Superior temporal gyrus (tissue), 1 donor: ENCODE measurements around the gene NFATC1.

Experiments
- DNase-seq: peaks from one replicate; pipeline ENCODE4 v3.0.0-alpha.2; 2016; ENCODE audit errors: extremely low spot score

Gene NFATC1

DNA sequence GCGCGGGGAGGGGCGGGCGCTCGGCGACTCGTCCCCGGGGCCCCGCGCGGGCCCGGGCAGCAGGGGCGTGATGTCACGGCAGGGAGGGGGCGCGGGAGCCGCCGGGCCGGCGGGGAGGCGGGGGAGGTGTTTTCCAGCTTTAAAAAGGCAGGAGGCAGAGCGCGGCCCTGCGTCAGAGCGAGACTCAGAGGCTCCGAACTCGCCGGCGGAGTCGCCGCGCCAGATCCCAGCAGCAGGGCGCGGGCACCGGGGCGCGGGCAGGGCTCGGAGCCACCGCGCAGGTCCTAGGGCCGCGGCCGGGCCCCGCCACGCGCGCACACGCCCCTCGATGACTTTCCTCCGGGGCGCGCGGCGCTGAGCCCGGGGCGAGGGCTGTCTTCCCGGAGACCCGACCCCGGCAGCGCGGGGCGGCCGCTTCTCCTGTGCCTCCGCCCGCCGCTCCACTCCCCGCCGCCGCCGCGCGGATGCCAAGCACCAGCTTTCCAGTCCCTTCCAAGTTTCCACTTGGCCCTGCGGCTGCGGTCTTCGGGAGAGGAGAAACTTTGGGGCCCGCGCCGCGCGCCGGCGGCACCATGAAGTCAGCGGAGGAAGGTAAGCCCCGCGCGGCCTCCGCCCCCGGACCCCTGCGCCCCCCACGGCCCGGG, at the start of gene NFATC1:
TSS of gene NFATC1 (plus strand) at position 170 of the 644 bp plus-strand sequence. CDS start at position 465, 295 bp downstream.
- DNase-seq: no peak

DNA sequence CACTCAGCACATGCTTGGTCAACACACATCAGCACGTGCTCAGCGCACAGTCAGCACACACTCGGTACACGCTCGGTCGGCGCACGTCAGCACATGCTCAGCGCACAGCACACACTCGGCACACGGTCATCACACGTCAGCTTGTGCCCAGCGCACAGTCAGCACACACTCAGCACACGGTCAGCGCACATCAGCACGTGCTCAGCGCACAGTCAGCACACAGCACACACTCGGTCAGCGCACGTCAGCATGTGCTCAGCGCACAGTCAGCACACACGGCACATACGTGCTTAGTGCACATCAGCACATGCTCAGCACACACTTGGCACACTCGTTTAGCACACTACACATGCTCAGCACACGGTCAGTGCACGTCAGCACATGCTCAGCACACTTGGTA, 49.7 kb upstream of the NFATC1 start:
- DNase-seq: no peak

DNA sequence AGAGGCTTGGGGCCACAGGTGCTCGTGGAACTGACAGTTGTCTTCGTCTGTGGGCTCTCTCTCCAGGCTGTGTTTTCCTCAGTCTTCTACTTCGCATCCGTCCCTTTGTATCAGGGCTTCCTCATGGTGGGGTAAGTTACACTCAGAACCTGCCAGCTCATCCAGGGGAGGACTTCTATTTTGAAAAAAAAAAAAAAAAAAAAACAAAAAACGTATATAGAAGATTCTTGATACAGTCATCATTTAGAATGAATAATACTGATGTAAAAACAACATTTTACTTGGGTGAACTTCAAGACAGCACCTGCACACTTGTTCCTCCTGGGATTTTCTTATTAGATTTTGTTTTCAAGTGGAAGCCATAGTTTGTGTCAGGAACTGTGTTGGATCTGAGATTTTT, 47.7 kb upstream of the NFATC1 start:
- no peak for DNase-seq

DNA sequence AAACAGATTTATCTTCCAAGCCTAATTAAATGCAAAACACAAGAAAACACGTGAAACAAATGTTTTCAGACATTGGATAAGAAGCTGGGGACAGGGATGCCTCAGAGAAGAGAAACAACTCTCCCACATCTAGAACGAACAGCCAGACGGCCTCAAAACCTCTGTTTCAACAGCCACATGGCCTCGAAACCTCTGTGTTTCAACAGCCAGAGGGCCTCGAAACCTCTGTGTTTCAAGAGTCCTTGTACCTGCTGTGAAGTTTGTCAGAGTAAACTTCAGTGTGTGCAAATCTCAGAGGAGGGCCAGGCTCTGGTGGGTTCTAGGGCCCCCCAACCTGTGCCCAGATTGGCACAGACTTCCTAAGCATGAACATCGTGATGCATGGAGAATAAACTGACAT, 43.3 kb upstream of the NFATC1 start:
- DNase-seq: no peak

DNA sequence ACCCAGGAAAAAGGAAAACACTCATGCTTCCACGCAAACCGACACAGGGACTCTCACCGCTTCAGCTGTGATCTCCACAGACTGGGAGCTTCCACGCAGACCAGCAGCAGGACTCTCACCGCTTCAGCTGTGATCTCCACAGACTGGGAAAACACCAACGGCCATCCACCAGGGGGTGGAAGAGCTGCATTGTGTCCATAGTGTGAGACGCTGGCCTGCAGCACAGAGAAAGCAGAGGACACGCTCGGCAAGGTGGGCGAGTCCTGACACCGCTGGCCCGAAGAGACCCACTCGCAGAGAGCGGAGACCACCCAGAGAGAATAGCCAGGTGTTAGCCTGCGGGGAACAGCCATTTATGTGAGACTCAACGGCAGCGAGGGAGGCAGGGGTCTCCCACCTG, 42.5 kb upstream of the NFATC1 start:
- DNase-seq: peak; percentile 76

DNA sequence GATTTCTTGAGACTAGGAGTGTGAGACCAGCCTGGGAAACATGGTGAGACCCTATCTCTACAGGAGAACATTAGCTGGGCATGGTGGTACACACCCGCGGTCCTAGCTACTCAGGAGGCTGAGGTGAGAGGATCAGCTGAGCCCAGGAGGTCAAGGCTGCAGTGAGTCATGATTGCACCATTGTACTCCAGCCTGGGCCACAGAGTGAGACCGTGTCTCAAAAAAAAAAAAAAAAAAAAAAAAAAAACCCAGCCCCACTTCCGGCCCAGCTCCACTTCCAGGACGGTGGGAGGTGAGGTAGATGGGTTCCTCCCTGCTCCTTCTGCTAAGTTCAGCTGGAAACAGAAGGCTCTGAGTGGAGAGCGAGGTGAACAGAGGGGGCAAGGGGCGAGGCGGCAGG, 41.4 kb upstream of the NFATC1 start:
- no peak for DNase-seq

DNA sequence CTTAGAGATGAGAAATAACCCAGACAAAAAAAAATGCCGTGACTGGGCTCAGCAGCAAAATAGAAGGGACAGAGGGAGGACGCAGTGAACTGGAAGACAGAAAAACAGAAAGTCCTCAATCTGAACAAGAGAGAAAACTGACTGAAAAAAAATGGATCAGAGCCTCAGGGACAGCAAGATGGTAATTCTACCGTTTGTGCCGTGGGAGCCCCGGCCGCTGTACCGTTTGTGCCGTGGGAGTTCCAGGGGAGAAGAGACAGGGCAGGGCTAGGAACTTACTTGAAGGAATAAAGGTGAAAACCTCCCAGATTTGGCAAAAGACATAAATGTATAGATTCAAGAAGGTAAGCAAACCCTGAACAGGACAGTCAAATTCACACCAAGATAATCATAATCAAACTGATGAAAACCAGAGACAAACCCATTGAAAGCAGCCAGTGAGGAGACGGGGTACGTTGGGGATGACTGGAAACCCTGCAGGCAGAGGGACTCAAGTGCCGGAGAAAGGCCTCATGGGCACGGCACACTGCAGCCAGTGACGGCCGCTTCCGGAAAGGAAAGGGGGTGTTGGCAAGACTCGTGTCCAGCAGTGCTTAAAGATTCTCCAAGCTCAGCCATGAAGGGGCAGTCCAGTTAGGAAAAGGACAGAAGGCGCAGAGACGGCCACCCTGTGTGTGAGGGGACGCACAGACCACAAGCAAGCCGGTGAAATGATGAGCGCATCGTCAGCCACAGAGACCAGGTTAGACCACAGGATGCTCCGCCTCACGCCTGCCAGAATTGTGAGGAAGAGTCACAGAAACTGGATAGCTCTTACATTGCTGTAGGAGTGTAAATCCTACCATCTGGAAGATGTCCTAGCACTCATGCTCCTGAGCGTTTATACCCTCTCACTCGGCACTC, 40.0 kb upstream of the NFATC1 start:
- DNase-seq: peak; percentile 16

DNA sequence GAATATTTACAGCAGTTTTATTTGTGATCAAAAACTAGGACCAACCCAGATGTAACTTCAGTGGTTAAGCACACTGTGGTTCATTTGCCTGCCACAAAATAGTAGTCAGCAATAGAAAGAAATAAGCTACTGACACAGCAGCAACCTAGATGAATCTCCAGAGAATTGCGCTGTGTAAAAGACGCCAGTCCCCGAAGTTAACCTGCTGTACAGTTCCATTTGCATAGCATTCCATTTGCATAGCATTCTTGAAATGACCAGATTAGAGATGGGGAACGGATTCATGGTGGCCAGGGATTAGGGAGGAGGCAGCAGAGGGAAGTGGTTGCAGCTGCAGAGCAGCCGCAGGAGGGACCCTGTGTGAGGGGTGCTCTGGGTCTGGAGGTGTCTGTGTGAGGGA, 39.3 kb upstream of the NFATC1 start:
- DNase-seq: no peak

DNA sequence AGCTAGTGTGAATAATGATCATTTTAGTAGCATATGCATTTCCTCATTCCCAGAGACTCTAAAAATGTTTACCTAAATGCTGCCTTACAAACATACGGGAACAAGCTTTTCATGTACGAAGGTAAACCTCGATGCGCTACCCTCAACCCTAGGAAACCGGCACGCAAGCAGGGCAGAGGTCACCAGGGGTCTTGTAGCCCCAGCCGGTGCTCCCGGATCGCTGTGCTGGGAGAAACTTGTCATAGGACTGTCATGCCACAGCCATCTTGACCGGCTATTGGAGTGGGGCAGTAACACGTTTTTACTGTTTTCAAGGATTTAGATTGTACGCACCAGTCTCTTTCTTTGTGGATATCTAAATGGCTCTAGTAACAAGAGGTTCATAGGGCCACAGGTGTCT, 34.8 kb upstream of the NFATC1 start:
- no peak for DNase-seq

DNA sequence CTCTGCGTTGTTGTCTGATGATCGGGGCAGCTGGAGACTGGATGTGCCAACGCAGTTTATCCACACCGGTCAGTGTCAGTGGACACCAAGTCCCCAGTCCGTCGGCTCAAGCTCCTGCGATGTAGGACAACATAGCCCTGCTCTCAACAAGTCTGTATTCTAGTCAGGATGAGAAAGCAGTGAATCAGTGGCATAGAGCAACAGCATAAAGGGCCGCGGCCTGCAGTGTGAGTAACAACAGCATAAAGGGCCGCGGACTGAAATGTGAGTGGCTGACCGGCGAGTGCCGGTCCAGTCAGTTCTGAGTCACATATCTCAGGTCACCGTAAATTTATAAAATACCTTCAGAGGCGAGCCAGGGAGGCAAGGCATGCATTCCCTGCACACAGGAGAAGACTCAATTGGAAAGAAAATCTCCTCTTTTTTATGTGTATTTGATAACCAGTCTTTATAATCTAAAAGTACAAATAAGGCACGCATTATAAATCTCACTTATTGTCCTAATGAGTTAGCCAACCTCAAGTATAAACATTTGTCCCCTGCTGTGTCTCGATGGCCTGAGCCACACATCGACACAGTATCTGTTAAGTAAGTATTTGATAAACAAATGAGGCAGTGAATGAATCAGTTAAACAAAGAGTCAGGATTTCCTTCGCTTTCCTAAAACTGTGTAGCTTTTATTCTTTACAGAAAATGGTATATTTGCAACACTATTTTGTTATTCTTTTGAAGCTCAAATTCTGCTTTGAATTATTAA, 33.8 kb upstream of the NFATC1 start:
- DNase-seq: no peak

DNA sequence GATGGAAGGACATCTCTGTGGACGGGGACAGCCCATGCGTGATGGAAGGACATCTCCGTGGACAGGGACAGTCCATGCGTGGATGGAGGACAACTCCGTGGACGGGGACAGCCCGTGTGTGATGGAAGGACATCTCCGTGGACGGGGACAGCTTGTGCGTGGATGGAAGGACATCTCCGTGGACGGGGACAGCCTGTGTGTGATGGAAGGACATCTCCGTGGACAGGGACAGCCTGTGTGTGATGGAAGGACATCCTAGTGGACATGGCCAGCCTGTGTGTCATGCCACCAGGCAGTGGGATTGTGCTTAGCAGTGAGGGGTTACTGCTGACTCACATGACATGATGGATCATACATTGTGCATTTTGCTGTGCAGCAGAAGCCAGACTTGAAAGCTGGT, 30.0 kb upstream of the NFATC1 start:
- DNase-seq: no peak

DNA sequence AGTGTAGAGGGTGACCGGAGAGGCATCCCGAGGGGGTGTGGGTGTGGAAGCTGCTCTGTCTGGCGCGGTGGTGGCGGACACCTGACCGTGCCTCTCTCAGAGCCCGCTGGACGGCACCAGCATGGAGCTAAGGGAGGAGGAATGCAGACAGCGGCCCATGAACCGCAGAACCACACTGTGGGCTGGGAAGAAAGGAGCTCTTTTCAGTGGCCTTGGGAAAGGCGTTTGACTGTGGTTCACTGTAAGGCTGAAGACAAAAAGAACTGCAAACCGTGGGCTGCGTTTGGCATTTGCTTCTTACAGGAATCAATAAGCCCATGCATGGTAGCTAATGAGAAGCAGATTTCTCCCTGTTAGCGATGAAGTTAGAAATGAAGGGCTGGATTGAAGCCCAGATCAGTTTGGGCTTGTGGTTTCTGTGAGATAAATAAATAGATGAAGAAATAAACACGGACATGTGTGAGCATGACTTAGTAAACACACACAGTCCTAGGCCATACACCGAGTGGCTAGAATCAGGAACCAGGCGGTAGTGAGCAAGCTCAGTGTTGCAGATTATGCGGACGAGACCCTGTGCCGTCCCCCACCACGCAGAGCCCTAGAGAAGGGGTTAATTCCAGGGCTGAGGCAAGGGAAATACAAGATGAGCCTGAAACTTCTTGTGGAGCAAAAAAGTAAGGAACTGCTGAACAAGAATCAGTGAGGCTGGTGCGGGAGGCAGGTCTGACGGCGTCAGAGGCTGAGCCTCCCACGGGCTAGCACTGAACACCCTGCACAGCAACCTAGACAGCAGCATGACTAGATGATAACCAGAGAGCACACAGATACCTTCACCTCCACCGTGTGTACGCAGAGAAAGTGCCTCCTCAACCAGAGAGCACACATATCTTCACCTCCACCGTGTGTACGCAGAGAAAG, 29.3 kb upstream of the NFATC1 start:
- peak; percentile 18 for DNase-seq

DNA sequence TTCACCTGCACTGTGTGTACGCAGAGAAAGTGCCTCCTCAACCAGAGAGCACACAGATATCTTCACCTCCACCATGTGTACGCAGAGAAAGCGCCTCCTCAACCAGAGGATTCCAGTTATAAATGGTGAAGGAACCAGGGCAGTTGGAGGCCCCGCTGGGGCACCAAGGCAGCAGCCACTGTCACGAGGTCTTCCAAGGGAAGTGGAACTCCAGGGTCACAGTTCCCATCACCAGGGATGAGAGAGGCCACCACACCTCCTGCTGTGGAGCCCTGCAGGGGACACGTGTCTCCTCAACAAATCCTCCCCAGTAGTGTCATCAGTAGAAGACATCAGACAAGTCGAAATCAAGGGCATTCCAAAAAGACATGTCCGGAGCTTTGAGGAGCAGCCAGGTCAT, 28.2 kb upstream of the NFATC1 start:
- DNase-seq: no peak

DNA sequence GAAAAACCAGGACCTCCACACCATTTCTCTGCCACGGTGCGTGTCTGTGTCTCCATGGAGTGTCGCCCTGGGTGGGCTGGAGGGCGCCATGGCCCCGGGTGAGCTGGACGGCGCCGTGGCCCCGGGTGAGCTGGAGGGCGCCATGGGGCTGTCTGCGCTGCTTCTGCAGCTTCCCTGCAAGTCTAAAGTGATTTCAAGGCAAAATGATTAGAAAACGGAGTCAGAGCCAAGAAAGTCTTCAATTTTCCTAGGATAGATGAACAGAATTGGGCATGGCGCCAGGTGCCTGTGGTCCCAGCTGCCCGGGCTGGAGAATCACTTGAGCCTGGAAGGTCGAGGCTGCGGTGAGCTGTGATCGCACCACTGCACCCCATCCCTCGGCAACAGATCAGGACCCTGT, 27.7 kb upstream of the NFATC1 start:
- DNase-seq: no peak

DNA sequence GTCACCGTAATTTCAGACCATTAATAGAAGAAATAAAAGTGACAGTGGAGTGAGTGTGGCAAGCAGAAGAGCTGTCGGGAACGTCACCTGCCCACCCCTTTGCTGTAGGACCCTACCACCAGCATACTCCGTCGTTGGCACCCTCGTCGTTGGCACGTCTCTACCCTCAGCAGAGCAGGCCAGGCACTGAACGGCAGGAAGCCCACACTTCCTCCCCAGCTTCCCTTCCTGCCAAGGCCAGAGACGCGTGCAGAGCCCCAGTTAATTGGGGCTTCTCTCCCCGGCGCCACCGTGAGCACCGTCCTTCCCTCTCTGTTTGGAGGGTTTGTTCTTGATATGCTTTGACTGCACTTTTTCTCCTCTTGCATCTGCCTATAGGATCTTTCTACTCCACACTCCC, 27.0 kb upstream of the NFATC1 start:
- DNase-seq: no peak

DNA sequence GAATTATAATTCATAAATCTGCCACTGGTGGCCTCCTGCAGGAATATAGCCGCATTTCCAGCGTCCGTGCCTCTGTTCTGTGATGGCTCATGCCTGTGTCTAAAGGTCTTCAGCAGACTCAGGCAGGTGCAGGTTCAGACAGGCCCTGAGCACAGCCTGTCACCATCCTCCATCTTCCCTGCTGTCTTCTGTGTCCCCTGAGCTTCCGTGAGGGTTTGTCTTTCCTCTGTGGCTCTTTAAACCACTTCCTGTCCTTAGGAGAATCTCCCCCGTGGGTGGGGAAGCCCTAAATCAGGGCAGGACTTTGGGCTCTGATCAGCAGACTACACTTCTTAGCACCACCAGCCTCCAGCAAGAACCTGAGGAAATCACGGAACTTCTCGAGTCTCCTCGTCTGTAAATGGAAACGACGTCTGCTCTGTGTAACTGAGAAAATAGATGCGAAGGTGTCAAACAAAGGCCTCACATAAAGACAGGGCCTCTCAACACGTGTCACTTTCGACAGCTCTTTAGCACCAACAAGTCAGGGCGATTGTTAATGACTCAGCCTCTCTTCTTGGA, 24.1 kb upstream of the NFATC1 start:
- DNase-seq: no peak

DNA sequence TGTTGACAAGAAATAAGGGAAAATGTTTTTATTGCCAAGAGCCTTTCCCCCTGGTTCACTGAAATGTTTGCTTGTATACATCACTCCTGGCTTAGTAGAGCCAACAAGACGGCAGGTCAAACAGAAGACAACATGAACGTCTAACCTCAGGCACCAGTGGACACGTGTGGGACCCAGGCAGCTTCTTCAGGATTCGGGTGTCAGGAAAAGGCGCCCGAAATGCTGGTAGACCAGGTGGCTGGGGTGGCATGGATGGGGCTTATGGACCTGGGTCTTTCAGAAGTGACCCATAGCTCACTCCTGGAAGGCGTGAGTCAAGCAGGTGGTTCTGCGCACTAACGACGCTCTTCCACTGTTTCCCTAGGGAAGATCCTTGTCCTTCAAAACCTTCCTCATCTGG, 23.3 kb upstream of the NFATC1 start:
- DNase-seq: no peak

DNA sequence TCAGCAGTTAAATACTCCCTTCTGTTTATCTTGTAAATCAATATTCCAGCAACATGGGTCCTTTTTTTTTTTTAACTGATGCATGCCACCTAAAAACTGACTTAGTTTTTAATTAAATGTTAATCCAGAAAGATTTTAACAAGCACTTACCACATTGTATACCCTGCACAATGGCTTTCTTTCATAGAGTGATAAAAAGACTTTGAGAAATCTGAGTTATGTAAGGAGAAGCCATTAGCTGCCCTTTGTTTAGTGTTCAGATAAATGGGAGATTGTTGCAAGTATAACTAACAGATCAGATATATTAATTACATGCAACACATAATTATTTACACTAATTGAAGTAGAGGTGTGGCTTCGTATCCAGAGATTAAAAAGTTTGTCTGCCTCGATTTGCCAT, 22.7 kb upstream of the NFATC1 start:
- DNase-seq: peak; percentile 83

DNA sequence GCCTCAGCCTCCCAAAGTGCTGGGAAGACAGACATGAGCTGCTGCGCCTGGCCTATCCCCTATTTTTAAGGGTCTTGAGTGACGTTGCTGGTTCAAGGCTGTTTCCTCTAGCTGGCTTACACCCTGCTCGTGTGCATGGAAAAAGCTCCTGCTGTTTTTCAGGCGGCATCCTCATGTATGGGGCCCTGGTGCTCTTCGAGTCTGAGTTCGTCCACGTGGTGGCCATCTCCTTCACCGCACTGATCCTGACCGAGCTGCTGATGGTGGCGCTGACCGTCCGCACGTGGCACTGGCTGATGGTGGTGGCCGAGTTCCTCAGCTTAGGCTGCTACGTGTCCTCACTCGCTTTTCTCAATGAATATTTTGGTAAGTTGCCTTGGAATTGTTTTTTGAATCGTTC, 22.0 kb upstream of the NFATC1 start:
- DNase-seq: no peak

DNA sequence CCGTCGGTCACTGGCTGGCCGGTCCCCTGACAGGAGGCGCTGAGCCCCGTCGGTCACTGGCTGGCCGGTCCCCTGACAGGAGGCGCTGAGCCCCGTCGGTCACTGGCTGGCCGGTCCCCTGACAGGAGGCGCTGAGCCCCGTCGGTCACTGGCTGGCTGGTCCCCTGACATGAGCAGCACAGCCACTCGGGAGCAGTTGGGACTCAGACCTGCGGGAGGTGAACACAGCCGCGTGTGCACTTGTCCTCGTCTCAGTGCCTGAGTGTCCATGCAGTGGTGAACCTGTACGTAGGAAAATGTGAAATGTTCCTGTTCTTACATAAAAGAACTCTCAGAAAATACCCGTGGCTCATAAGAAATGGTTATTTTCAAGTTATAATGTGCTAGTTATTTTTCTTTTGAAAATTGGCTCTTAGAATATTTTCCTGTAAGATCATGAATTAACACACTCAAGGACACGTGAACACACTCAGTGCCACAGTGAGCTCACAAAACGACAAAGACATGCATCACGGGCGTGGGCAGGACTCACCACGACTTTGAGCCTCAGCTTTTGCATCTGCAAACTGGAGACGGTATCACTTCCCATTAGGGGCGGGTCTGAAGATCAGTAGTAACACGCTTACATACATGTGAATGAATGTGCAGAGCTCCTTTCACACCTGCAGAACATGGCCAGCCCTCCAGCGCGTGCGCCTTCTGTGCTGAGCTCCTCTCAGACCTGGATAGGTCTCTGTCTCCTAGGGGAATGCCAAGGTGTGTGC, 21.1 kb upstream of the NFATC1 start:
- no peak for DNase-seq
